GM21717 (cell line): ENCODE data around the gene BLTP3B.

Experiments used
- ATAC-seq: cut with Tn5 transposase; IDR thresholded peaks from one replicate; pipeline ENCODE4 v1.9.1; 2021; ENCODE audit warnings: mild to moderate bottlenecking, moderate library complexity; ENCODE audit not compliant: unreplicated experiment

Gene BLTP3B

DNA sequence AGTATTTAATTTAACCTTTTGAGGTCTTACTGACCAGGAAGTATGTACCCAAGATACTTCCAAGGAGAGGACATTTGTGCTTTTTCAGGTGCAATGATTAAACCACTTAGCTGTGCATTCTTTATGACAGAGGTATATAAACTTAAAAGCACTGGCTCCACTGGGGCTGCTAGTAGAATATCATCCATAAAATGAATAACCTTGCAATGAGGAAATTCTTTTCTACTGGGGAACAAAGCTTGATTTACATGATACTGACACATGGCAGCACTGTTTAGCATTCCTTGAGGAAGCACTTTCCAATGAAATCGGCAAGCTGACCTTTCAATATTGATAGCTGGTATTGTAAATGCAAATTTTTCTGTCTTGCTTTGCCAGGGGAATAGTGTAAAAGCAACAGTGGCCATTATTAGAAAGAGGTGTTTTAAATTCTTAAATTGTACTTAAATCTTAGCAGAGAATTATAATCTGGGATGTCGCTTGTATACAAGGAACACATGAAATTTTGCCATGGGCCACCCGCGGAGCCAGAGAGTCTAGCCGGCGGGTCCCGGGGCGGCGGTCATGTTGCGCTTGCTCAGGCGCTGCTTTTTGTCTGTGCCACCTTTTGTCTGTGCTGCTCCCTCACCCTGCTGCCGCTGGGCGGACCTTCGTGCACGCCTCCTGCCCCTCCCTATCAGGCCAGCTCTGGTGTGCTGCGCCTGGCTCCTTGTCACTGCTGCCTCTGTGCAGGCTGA lies 20.9 kb upstream of the BLTP3B start:
- peak; percentile 100 for ATAC-seq

DNA sequence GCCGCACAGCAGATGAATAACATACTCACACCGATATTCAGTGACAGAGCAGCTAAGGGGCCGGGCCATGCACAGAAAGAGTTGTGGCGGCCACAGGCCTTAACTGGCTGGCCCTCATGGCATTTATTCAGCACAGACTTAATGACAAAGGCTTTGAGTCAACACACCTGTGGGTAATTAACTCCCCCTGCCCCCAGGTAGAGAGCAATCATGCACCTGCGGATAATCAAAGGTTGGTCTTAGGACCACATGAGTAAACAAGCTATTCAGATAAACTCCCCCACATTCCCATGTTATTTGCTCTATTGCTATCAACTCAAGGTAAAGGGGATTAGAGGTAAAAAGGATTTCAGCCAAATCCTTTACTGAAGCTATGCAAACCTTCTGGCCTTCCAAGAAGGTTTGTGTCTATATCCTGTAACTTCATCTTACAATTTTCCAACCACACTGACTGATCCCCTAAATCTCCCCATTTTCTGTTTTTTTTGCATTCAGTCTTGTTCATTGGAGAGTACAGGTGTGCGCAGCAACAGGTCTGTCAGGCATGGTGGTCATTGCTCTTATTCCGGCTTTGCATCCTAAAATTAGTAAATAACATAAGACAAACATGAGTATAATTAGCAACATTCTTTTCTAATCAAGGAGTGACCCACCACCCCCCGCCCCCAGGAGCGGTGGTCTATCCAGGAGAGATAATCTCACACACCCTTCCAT lies 16.9 kb upstream of the BLTP3B start:
- ATAC-seq: no peak

DNA sequence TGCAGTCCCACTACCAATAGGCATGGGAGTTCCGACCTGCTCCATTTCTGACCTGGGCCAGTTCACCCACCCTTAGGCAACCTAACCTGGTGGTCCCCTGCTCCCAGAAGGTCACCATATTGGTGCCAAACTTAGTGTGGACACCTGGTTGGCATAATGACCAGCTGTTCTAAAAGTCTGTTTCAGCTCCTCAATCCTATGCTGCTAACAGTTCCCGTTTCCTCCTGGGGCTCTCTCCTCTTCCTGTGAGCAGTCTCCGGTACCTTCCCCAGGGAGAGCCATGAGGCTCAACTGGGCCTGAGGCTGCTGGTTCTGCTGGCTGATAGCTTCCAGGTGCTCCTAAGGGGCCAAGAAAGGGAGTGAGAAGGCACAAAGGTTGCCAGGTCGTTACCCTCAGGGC lies 15.9 kb upstream of the BLTP3B start:
- ATAC-seq: peak; percentile 72

- ATAC-seq: no peak
Observed at GRCh38 chr12:100157427-100157821, 14.8 kb upstream of the BLTP3B start.

DNA sequence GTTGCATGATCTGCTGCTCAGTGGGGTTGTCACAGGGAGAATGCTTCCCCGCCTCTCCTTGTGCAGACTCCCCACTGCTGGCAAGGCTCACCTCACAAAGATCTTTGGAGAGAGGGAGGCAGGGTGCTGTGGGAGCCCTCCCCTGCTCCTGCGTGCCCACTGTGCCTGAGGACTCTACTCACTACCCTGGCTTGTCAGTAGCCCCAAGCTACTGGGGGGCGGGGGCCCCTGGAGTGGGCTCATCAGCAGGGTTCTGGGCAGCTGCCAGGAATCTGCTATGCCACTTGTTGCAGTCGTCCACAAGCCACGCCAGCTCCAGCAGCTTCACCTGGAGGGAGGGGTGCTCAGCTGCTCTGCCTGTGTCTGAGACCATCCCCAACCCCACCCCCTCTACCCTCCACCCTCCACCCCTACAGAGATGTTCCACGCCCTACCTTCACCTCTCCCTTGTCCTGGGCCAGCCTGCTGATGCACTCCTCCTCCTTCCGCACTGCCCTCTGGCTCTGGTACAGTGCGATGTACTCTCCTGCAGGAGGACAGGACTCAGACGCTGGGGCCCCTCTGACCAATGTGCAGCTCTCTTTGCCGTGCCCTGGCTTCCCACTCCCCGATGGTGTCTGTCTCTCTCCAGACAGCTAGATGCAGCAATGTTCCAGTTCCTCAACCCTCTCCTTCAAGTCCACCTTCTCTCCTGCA lies 14.2 kb upstream of the BLTP3B start:
- no peak for ATAC-seq

- peak; percentile 51 for ATAC-seq
Observed at GRCh38 chr12:100154474-100155247, 12.0 kb upstream of the BLTP3B start.

DNA sequence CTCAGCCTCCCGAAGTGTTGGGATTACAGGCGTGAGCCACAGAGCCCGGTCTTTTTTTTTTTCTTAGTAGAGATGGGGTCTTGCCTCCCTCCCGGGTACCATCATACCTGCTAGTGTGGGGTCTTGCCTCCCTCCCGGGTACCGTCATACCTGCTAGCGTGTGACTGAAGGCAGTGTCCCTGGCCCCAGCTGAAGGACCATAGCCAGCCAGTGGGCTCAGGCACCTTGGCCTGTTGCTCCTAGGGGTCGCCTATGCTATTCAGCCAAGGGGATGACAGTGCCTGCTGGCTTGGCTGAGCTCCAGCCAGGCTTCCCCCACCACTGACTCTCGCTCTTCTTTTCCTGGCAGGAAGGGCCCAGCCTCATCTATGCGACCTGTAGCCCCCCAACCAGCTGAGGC lies 10.5 kb upstream of the BLTP3B start:
- no peak for ATAC-seq

GRCh38 chr12:100151769-100152168 lies 9.1 kb upstream of the BLTP3B start:
- ATAC-seq: no peak

- ATAC-seq: no peak
Observed at GRCh38 chr12:100146252-100146651, 3.6 kb upstream of the BLTP3B start.

- ATAC-seq: no peak
Observed at GRCh38 chr12:100145643-100146042, 3.0 kb upstream of the BLTP3B start.

DNA sequence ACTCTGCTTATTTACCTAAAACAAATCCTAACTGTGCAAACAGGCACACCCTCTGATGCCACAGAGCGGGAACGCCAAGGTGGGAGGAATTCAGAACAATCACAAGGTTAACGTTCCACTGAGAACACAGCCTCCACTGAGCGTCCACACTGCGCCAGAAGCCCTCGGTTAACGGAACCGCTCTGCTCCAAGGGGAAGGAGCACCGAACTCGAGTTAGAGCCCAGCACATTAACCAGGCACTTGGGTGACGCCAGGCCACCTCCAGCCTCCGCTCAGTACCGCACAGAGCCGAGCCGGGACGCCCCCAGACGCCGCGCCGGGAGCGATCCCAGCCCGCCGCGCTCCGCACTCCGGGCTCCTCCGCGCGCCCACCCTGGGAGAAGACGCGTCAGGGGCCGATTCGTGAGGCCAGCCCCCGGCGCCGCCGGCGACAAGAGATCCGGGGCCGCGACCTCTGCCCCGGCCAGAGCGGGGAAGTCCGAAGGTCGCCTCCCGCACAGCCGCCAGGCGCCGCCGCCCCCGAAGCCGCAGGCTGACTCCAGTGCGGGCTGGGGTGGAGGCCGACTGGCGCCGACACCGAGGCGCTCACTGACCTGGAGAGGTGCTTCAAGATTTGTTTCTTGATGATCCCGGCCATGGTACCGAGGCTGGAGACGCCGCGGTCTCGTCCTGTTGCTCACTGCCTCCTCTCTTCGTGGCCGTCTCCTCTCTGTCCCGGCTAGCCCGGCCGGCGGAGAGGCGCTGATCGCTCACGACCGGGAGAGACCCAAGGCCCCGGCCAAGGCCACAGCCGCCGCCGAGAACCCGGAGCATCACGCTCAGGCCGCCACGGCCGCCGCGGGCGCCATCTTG lies 450 bp downstream of the BLTP3B start:
- ATAC-seq: peak; percentile 48

DNA sequence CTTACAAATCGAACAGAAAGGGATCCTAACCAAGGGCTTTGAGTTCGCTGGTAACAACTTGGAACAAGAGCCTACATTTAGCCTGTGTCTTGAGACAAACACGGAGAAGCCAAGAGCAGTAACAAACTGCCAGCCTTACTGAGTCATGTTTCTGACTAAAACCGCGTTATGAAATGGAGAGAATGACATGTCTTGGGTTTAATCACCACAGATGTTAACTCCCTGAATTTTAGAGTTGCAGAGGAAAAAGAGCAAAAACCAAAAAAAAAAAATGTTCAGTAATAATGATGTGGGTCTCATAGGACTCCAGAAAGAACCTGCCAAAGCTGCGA lies 1.0 kb downstream of the BLTP3B start:
- ATAC-seq: peak; percentile 30

DNA sequence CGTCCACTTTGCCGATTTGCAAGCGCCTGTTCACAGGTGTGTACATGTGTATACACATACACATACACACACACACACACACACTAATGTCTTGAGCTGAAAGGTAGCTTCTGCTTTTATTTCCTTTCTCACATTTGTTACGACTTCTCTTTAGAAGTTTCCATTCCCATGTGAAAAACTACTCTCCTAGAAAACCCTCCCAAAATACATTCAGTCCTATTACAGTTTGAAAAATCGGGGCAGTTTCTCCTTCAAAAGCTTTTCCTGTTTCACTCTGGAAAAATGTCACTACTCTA lies 3.9 kb downstream of the BLTP3B start:
- no peak for ATAC-seq

DNA sequence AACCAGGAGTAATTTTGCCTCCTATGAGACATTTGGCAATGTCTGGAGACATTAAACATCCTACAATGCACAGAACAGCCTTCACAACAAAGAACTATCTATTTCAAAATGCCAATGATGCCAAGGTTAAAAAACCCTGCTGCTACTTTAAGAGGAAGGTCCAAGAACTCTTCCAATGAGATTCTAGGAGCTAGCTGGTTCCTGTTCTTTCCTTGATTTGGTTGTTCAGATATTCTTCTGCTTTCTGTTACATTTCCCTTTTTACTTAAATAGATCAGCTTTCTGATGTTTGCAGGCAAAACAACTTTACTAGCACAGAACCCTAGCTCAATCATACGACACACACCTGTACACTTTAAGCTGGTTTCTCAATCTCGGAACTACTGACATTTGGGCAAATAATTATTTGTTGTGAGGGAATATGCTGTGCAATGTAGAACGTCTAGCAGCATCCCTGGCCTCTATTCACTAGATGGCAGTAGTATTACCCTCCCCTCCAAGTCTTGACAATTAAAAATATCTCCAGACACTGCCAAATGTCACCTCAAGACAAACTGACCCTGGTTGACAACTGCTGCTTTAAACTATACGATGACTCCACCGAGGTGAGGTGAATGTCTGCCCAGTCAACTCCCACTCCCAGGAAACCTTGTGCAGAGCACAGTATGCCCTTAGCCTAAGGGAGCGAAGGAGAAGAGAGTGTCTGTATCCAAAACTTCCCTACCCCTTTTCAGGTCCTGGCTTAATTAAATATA lies 4.4 kb downstream of the BLTP3B start:
- ATAC-seq: peak; percentile 22

DNA sequence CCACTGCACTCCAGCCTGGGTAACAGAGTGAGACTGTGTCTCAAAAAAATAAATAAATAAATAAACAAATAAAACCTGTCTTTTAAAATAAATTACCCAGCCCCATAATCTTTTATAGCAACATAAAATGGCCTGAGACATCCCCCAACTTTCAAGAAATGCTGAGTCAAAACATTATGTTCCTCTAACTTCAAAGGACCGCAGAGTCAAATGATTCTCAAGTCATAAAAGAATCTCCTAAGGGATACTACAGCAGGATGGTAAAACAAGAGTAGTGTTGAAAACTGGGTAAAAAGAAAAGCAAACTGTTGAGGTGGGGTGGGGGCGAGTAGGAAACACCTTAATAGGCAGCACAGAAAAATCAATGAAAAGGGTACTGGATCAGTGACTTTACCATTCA lies 9.5 kb downstream of the BLTP3B start:
- ATAC-seq: no peak

DNA sequence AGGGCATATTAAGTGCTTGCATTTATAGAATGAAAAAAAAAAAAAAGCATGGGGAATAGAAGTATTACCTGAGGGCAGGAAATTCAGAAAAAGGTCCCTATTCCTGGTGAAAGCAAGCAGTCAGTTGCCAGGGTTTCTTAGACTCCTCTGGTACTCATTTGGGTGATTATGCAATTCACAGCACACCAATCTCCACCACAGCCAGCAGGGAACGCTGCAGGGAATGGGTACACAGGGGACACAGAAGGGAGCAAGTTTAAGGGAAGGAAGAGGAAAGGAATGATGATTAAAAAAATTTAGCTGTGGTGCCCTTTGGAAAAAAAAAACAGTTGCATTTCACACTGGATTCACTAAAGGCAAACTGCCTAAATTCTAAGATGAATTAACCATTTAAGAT lies 14.2 kb downstream of the BLTP3B start:
- no peak for ATAC-seq

DNA sequence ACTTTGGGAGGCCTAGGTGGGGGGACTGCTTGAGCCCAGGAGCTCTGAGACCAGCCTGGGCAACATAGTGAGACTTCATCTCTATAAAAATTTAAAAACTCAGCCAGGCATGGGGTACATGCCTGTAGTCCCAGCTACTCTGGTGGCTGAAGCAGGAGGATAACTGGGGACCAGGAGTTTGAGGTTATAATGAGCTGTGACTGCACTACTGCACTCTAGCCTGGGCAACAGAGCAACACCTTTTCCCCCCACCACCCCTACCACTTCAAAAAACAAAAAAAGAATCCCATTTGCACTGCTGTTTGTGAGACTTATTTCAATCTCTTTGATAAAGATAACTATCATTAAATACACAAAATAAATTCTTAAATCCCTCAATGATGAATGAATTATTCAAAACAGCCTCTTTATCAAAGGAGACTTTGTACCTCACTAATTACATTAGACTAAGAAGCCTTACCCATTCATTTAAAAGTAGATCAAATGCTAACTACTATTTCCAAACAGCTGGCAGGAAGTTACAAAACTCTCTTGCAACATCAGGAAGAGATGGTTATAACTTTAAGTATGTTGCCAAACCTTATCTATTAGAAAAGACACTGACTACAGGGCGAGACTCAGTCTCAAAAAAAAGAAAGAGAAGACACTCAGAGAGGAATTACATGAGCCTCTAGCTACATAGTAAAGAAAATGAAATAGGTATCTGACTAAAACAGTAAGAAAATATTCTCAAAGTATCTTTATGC lies 14.7 kb downstream of the BLTP3B start:
- ATAC-seq: no peak

DNA sequence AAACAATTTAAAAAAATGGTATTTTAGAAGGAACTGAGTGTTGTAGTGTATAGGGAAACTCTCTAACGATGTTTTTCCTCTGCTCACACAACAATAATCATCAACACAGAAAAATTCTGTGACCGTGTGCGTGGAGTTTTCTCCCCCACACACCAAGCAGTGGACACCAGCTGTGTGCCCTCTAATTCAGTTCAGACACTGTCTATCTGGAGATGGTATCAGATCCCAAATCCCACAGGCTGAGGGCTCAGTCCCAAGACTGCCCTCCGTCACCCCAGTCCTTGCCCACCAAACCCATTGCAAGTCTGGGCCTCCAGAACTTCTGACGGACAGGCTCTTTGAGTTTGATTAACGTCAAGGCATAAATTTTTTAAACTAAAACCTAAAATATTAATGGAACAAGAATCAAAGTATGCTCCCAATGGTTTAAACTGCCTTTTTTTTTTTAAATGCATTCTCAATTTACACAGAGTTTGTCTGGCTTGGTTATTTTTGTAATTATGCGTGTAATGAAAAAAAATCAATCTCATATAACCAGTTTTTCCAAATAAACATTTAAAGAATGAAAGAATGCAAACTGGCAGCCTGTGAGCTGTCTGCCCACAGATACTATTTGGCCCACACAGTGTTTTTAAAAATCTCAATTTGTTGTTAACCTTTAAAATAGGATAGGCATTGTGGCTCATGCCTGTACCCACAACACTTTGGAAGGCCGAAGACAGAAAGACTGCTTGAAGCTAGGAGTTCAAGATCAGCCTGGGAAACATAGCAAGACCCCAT lies 19.2 kb downstream of the BLTP3B start:
- no peak for ATAC-seq
